GM12872 (cell line): ENCODE results near the gene NEDD9.

Experiments
- CTCF ChIP-seq: IDR thresholded peaks from 3 replicates; pipeline ENCODE4 v1.5.1; 2011; ENCODE audit warnings: low read depth, mild to moderate bottlenecking, low read length, moderate library complexity; ENCODE audit not compliant: insufficient read depth

The NEDD9 gene

GRCh38 chr6:11141295-11141694 is 91.2 kb downstream of the NEDD9 start:
- no peak for TF ChIP-seq CTCF

- TF ChIP-seq CTCF = no peak
These were observed 92.4 kb downstream of the NEDD9 start for GRCh38 chr6:11140056-11140455.

- no peak for TF ChIP-seq CTCF
These were observed 93.2 kb downstream of the NEDD9 start for GRCh38 chr6:11139051-11139960.

DNA sequence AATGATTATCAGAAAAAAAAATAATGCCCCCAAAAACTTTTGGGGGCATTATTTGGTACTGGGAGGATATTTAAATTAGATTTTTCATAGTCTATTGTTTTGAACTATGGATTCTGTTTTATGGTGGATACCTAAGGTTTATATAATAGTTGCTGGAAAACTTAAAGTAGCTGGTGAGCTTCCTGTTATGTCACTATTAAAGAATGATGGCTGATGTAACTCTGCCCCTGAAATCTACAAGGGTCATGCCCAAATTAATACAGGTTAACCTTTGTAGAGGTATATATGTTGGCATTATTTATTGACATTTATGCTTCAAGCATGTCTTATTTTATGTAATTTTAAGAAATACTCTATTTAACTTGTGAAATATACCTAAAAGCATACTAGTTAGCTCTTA is 95.7 kb downstream of the NEDD9 start:
- TF ChIP-seq CTCF = no peak
